ENCODE results near the gene HIGD1B. TPM values are rescaled to one million over a fixed set of nuclear protein-coding genes. Genes with fewer than 3 reads are reported as not detected.
A peak's percentile ranks its signal among the peaks of the same experiment; 100 is the strongest.

HIGD1B gene
- total RNA-seq, 1 donor from 2014 or later: not detected

- Mint-ChIP-seq H3K27me3 (ENCODE audit: low read depth) (no peaks in the 10 kb centered on the region), H3K9me3 (no peaks in the 10 kb centered on the region), H3K4me1 (peaks cover 48% of the 10 kb centered on the region), H3K36me3 (ENCODE audit: low read depth) (no peaks in the 10 kb centered on the region), H3K4me3 (peak overlapping the region; percentile 98), H3K27ac (ENCODE audit: unreplicated experiment) (peak overlapping the region; percentile 84)
- peak; percentile 44 for DNase-seq (ENCODE audit: low read depth, low spot score)
- TF ChIP-seq CTCF (conservative IDR thresholded peaks at IDR 0.05): no peak
Measured at GRCh38 chr17:44830359-44831288, 17.1 kb upstream of the HIGD1B start.

GRCh38 chr17:44831371-44831770, 16.3 kb upstream of the HIGD1B start:
- H3K27ac Mint-ChIP-seq (ENCODE audit: unreplicated experiment): peak overlapping the region; percentile 19
- H3K4me1 Mint-ChIP-seq: peaks cover 48% of the 10 kb centered on the region
- no peaks in the 10 kb centered on the region for H3K9me3 Mint-ChIP-seq
- peak overlapping the region; percentile 98 for H3K4me3 Mint-ChIP-seq
- no peaks in the 10 kb centered on the region for H3K36me3 Mint-ChIP-seq (ENCODE audit: low read depth)
- no peak for TF ChIP-seq CTCF (conservative IDR thresholded peaks at IDR 0.05)
- DNase-seq (ENCODE audit: low read depth, low spot score): no peak
- H3K27me3 Mint-ChIP-seq (ENCODE audit: low read depth): no peaks in the 10 kb centered on the region

- peak; percentile 34 for TF ChIP-seq CTCF (conservative IDR thresholded peaks at IDR 0.05)
- Mint-ChIP-seq H3K9me3 (no peaks in the 10 kb centered on the region), H3K27me3 (ENCODE audit: low read depth) (no peaks in the 10 kb centered on the region), H3K27ac (ENCODE audit: unreplicated experiment) (no peak overlapping the region), H3K4me1 (peaks cover 35% of the 10 kb centered on the region), H3K36me3 (ENCODE audit: low read depth) (no peaks in the 10 kb centered on the region), H3K4me3 (peak overlapping the region; percentile 98)
- DNase-seq (ENCODE audit: low read depth, low spot score): no peak
Measured at GRCh38 chr17:44832805-44833204, 14.9 kb upstream of the HIGD1B start.

GRCh38 chr17:44837196-44837595, 10.5 kb upstream of the HIGD1B start:
- Mint-ChIP-seq H3K27ac (ENCODE audit: unreplicated experiment) (no peak overlapping the region), H3K4me3 (no peak overlapping the region), H3K9me3 (no peaks in the 10 kb centered on the region)

GRCh38 chr17:44840274-44840673, 7.4 kb upstream of the HIGD1B start:
- Mint-ChIP-seq H3K27me3 (ENCODE audit: low read depth) (no peaks in the 10 kb centered on the region), H3K36me3 (ENCODE audit: low read depth) (no peaks in the 10 kb centered on the region), H3K9me3 (no peaks in the 10 kb centered on the region), H3K4me1 (peaks cover 25% of the 10 kb centered on the region), H3K4me3 (no peak overlapping the region), H3K27ac (ENCODE audit: unreplicated experiment) (no peak overlapping the region)
- TF ChIP-seq CTCF (conservative IDR thresholded peaks at IDR 0.05): no peak
- DNase-seq (ENCODE audit: low read depth, low spot score): no peak

More at GRCh38 chr17:44837196-44837595, 10.5 kb upstream of the HIGD1B start:
- Mint-ChIP-seq H3K27me3 (ENCODE audit: low read depth) (no peaks in the 10 kb centered on the region), H3K4me1 (peaks cover 14% of the 10 kb centered on the region), H3K36me3 (ENCODE audit: low read depth) (no peaks in the 10 kb centered on the region)
- no peak for DNase-seq (ENCODE audit: low read depth, low spot score)
- no peak for TF ChIP-seq CTCF (conservative IDR thresholded peaks at IDR 0.05)
